ENCODE measurements around the gene GMIP. TPM values are rescaled to one million over a fixed set of nuclear protein-coding genes. Genes with fewer than 3 reads are reported as not detected.

The GMIP gene
- total and polyA plus RNA-seq, 4 donors: 0.89 to 6.5 (median 4.3) TPM

DNA sequence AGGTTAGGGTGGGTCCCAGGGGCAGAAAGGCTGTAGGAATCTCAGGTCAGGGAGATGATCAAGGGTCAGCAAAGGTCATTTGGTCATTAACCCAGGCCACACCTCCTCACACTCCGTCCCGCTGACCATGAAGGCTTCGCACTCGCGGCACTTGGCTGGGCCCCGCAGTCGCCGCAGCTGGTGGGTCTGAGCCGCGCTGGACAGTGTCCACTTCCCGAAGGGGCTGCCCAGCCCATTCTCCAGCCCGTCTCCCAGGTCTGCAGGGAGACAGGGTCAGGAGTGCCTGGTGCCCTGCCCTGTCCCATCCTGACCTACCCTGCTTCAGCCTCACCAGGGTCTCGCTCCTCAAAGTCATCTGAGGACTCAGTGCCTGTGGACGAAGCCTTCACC, 8.1 kb downstream of the GMIP start:
- Histone ChIP-seq H3K9ac (ENCODE audit: low read depth in 1 of 2, low read length in 2 of 2) (no peak overlapping the region), H3K4me1 (ENCODE audit: control insufficient read depth in 4 of 4, insufficient read depth in 4 of 4, low read length in 3 of 4) (no peaks in the 10 kb centered on the region), H3K36me3 (ENCODE audit: control insufficient read depth in 4 of 4, insufficient read depth in 3 of 4, low read depth in 1 of 4, low read length in 3 of 4) (peaks cover 3 to 11% (median 5%) of the 10 kb centered on the region in 4 donors), H3K9me3 (ENCODE audit: control insufficient read depth in 4 of 4, low read length in 3 of 4) (no peaks in the 10 kb centered on the region), H3K27me3 (ENCODE audit: control insufficient read depth in 4 of 4, insufficient read depth in 4 of 4, low read length in 3 of 4) (no peaks in the 10 kb centered on the region), H3K27ac (ENCODE audit: low read depth in 1 of 2, low read length in 2 of 2) (no peak overlapping the region), H3K4me3 (ENCODE audit: low read depth in 1 of 3, low read length in 3 of 3) (no peak overlapping the region)
- 99% methylated on average over 14 of the region's 14 CpGs for WGBS
- DNase-seq (ENCODE audit: low spot score): no peak
- TF ChIP-seq HNF4G (IDR thresholded peaks at IDR 0.05) (no peak), GABPA (IDR thresholded peaks at IDR 0.05 in 1 of 2, conservative IDR thresholded peaks at IDR 0.05 in 1 of 2) (no peak), EGR1 (IDR thresholded peaks at IDR 0.05; ENCODE audit: low read depth in 2 of 2) (no peak), TAF1 (conservative IDR thresholded peaks at IDR 0.05) (no peak), NR2F2 (IDR thresholded peaks at IDR 0.05) (no peak), FOXA1 (IDR thresholded peaks at IDR 0.05) (no peak), RAD21 (IDR thresholded peaks at IDR 0.05) (no peak), RXRA (IDR thresholded peaks at IDR 0.05) (no peak)
- TF ChIP-seq, protein P1, sequence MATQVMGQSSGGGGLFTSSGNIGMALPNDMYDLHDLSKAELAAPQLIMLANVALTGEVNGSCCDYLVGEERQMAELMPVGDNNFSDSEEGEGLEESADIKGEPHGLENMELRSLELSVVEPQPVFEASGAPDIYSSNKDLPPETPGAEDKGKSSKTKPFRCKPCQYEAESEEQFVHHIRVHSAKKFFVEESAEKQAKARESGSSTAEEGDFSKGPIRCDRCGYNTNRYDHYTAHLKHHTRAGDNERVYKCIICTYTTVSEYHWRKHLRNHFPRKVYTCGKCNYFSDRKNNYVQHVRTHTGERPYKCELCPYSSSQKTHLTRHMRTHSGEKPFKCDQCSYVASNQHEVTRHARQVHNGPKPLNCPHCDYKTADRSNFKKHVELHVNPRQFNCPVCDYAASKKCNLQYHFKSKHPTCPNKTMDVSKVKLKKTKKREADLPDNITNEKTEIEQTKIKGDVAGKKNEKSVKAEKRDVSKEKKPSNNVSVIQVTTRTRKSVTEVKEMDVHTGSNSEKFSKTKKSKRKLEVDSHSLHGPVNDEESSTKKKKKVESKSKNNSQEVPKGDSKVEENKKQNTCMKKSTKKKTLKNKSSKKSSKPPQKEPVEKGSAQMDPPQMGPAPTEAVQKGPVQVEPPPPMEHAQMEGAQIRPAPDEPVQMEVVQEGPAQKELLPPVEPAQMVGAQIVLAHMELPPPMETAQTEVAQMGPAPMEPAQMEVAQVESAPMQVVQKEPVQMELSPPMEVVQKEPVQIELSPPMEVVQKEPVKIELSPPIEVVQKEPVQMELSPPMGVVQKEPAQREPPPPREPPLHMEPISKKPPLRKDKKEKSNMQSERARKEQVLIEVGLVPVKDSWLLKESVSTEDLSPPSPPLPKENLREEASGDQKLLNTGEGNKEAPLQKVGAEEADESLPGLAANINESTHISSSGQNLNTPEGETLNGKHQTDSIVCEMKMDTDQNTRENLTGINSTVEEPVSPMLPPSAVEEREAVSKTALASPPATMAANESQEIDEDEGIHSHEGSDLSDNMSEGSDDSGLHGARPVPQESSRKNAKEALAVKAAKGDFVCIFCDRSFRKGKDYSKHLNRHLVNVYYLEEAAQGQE (IDR thresholded peaks at IDR 0.05): no peak
- TF ChIP-seq, protein P2, sequence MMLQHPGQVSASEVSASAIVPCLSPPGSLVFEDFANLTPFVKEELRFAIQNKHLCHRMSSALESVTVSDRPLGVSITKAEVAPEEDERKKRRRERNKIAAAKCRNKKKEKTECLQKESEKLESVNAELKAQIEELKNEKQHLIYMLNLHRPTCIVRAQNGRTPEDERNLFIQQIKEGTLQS (IDR thresholded peaks at IDR 0.05): no peak
- TF ChIP-seq, protein P3, sequence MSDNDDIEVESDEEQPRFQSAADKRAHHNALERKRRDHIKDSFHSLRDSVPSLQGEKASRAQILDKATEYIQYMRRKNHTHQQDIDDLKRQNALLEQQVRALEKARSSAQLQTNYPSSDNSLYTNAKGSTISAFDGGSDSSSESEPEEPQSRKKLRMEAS (IDR thresholded peaks at IDR 0.05): no peak
- TF ChIP-seq, protein P4, sequence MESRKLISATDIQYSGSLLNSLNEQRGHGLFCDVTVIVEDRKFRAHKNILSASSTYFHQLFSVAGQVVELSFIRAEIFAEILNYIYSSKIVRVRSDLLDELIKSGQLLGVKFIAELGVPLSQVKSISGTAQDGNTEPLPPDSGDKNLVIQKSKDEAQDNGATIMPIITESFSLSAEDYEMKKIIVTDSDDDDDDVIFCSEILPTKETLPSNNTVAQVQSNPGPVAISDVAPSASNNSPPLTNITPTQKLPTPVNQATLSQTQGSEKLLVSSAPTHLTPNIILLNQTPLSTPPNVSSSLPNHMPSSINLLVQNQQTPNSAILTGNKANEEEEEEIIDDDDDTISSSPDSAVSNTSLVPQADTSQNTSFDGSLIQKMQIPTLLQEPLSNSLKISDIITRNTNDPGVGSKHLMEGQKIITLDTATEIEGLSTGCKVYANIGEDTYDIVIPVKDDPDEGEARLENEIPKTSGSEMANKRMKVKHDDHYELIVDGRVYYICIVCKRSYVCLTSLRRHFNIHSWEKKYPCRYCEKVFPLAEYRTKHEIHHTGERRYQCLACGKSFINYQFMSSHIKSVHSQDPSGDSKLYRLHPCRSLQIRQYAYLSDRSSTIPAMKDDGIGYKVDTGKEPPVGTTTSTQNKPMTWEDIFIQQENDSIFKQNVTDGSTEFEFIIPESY (IDR thresholded peaks at IDR 0.05): no peak

DNA sequence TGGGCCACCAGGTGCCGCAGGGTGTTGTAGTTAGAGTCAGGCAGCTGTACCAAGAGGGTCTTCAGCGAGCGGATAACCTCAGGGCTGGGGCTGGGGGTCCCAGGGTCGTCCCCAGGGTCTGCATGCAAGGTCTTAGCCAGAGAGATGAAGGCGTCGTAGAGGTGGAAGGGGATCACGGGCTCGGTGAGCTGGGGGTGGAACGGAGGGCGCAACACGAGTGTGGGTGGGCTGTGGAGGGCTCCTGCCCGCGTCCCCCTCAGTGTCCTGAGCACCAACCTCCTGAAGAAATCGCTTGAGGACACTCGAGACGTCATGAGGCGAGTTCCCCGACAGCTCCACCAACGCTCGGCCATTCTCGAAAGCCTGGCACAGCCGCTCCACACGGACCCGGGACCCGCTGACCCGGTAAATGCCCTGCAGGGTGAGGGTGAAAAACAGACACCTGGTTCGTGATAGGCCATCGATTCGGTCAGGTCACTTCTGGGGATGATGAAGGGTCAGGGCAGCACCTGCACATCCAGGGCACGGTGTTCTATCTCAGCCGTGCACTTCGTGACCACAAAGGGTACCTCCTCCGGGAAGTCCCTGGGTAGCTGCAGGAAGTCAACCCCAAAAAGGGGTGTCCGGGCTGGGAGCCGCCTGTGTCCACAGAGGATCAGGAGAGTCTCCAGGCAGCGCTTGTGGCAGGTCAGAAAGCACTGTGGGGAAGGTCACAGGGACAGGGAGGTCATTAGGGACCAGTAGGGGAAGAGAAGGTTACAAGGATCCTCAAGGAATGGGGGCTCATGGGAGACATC, 8.7 kb downstream of the GMIP start:
- TF ChIP-seq YY1 (IDR thresholded peaks at IDR 0.05): no peak
- TF ChIP-seq FOXA2 (IDR thresholded peaks at IDR 0.05): no peak
- TF ChIP-seq FOXA1 (IDR thresholded peaks at IDR 0.05): no peak
- TF ChIP-seq, protein P1 (IDR thresholded peaks at IDR 0.05): no peak
- TF ChIP-seq HNF4A (conservative IDR thresholded peaks at IDR 0.05): no peak
- TF ChIP-seq SP1 (IDR thresholded peaks at IDR 0.05): no peak
- TF ChIP-seq, protein P4 (IDR thresholded peaks at IDR 0.05): no peak
- no peak for TF ChIP-seq EGR1 (IDR thresholded peaks at IDR 0.05; ENCODE audit: low read depth in 2 of 2)
- no peak for TF ChIP-seq TAF1 (conservative IDR thresholded peaks at IDR 0.05)
- no peak for TF ChIP-seq JUND (IDR thresholded peaks at IDR 0.05)
- TF ChIP-seq HNF4G (IDR thresholded peaks at IDR 0.05): no peak
- no peak for TF ChIP-seq NR2F2 (IDR thresholded peaks at IDR 0.05)
- TF ChIP-seq, protein P2 (IDR thresholded peaks at IDR 0.05): no peak
- TF ChIP-seq, protein P3 (IDR thresholded peaks at IDR 0.05): no peak
- DNase-seq (ENCODE audit: low spot score): no peak
- WGBS: 97% methylated on average over 36 of the region's 36 CpGs

More for the DNA sequence above, 8.7 kb downstream of the GMIP start:
- no peaks in the 10 kb centered on the region for H3K9me3 ChIP-seq (ENCODE audit: control insufficient read depth in 4 of 4, low read length in 3 of 4)
- no peaks in the 10 kb centered on the region for H3K4me1 ChIP-seq (ENCODE audit: control insufficient read depth in 4 of 4, insufficient read depth in 4 of 4, low read length in 3 of 4)
- no peak overlapping the region for H3K27ac ChIP-seq (ENCODE audit: low read depth in 1 of 2, low read length in 2 of 2)
- H3K27me3 ChIP-seq (ENCODE audit: control insufficient read depth in 4 of 4, insufficient read depth in 4 of 4, low read length in 3 of 4): no peaks in the 10 kb centered on the region
- H3K4me3 ChIP-seq (ENCODE audit: low read depth in 1 of 3, low read length in 3 of 3): no peak overlapping the region
- H3K9ac ChIP-seq (ENCODE audit: low read depth in 1 of 2, low read length in 2 of 2): no peak overlapping the region
- H3K36me3 ChIP-seq (ENCODE audit: control insufficient read depth in 4 of 4, insufficient read depth in 3 of 4, low read depth in 1 of 4, low read length in 3 of 4): peaks cover 3 to 12% (median 5%) of the 10 kb centered on the region in 4 donors

All from liver (tissue), 9 donors.